Measurements from ENCODE around the gene PAAF1.
"Not testable (repeated sequence)": the region's sequence is repeated elsewhere in the genome, so short reads cannot be mapped to it uniquely, and the experiment has no call there.

PAAF1 gene

DNA sequence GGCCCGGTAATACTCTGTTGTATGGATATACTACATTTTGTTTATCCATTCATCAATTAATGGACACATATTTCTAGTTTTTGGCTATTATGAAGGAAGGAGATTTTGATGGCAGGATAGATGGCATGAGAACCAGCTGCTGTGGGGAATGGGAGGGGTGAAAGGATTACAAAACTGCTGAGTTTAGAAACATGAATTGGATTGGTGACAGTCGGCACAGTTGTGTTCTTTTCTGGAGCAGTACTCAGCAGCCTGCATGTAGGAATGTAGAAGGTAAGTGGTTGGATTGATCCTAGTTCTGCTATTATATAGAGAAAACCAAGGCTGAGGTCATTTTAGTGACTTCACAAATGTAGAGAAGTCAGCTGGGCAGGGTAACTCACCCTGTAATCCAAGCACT, 7.1 kb downstream of the PAAF1 start:
- no peak for DNase-seq

DNA sequence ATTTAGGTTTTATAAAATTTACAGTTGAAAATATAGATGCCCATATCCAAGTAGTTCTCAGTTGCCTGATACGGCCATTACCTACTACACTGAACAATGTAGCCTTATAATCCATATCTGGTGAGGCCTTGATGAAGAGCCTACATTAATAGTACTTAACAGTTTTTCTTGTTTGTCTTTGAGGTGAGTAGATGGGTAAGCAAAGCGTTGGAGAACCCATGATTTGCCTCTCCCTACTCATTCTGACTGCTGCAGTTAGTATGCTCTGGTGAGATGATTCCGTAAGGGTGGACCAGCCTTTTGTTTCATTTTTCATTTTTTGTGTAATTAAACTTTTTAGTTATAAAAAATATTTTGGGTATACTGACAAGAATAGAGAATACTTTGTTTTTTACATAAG, 11.4 kb downstream of the PAAF1 start:
- DNase-seq, result no peak

DNA sequence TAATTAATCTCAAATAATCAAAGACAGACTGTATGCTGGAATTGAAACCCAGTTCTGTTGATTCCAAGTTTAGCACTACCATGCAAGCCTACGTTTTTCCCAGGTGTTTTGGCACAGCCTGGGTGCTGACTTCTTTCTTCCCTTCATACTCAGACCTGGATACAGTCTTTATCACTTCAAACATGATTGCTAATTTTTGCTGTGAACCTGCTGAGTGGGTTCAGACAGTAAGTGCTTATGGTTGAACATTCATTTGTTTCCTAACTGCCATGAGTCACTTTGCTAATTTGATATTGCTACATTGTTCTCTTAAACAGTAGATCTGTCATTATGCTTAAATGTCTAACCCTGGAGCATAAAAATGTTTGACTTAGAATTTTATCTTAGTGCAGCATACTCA, 12.2 kb downstream of the PAAF1 start:
- no peak for DNase-seq

DNA sequence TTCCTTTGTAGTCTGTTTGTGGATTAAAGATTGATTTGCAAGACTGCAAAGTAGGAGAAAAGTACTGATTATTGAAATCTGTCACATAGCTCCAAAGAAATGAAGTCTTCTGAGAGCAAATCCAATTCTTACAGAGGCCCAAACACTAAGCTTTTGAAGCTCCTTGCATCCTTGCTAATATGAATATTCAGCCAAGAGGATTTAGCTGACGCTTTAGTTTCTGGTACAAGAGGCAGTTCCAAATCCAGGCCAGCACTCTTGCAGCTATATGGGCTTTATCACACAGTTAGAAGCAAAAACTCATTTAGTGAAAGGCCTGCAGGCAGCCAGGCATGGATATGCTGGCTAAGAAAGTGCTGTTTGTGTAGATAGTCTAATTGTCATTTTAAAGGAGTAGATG, 12.7 kb downstream of the PAAF1 start:
- no peak for DNase-seq

DNA sequence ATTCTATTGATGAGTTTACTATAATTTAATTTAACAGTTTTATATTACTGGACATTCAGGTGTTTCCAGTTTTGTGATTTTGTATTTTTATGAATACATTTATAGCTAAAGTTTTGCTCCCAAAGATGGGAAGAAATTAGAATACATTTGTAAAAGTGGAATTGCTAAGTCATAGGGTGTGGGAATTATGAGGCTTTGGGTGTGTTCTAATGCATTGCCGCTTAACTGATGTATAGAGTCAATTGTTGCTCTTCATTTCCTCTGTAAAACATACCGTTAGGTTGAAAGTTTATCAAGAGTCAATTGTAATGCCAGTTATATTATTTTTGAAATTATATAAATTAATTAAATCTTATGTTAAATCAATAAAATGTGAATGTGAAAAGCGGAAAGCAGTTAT, 16.2 kb downstream of the PAAF1 start:
- no peak for DNase-seq

DNA sequence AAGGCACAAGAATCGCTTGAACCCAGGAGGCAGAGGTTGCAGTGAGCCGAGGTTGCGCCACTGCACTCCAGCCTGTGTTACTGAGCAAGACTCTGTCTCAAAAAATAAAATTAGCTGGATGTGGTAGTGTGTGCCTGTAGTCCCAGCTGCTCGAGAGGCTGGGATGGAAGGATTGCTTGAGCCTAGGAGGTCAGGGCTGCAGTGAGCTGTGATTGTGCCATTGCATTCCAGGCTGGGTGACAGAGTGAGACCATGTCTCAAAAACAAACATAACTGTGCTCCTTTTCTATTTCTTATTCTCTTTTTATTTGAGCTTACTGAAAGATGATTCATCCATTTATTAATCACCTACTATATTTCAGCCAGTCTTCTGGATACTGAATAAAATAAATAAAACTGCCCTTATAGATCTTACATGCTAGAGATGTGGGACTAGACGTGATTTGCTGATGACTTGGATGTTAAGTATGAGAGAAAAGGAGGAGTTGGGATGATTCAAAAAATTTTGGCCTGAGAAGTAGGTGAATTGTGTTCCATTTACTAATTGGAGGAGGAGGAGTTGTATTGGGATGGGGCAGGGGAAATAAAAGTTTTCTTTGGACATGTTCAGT, 18.0 kb downstream of the PAAF1 start:
- no peak for DNase-seq

DNA sequence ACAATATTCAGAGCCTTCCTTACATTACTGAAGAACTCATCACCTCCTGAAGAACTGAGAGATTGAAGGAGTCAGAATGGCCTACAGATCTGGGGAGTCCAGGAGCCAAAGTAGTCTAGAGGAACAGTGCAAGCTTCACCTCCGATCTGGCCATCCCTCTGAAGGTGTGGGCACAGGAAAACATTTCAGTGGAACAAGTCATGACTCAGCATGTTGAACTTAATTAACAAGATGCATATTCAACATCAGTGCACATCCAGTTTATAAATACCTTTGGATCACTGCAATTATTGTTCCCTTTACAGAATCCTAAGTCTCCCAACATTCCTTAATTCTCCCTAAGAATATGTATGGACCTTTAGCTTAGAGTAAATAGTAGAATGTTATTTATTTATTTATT, 25.5 kb downstream of the PAAF1 start:
- DNase-seq, result no peak

DNA sequence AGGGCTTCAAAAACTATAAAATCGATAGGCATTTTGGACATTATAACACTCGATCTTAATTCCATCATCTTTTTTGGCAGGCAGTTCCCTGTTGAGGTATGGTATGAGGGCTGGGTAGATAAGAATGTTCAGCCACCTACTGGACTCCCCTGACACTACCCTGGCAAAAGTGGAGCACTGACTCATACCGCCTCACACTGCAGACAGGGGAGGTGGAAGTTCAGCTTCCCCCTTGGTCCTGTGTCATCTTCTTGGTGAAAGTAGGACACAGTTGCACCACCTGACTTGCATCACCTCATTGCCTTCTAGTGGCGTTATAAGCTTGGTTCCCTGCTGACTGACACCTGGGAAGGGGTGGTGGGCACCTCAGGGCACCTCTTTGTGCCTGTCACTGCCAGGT, 30.4 kb downstream of the PAAF1 start:
- no peak for DNase-seq

DNA sequence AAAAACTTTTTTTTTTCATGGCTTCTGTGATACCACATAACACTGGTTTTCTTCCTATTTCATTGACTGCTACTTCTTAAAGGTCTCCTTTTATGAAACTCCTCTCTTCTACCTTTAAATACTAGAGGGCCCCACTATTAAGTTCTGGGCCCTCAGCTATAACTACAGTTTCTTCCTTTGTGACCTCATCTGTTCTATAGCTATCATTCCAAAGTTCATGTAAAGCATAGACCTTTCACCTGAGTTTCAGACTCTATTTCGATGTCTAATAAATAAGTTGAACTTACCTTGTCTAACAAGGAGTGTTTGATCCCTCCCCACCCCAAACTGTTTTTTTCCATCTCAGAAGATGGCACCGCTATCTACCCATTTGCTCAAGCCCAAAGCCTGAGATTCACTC, 35.2 kb downstream of the PAAF1 start:
- DNase-seq, result no peak

DNA sequence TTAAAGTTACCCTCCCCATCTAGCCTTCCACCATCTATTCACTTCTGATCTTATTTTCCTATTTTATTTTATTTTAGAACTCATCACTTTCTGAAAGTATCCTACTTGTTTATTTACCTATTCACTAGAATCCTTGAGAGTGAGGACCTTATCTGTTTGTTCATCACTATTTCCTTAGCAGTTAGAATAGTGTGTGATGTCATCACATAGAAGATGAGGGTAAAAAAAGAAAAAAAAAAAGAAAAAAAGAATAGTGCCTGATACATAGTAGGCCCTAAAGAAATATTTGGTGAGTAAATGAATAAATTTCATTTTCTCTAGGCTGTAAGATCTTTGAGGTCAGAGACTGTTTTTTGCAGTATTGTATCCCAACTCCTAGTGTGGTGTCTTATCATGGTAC, 36.7 kb downstream of the PAAF1 start:
- DNase-seq, result no peak

DNA sequence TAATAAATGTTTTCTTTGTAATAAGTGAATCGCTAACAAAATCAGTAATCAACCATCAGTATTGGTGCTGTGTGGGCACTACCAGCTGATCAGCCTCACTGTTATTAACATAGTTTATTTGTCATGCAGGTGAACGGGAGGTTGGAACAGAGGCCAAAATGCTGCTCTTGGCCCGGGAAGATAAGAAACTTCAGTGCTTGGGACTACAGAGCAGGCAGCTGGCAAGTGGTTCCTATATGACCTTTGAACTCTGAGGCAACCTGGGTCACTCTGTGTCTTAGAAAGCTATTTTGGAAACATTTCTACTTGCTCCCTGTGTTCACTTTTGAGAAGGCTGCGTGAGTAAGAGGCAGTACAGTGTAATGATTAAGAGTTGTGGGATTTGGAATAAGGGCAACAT, 37.5 kb downstream of the PAAF1 start:
- no peak for DNase-seq

DNA sequence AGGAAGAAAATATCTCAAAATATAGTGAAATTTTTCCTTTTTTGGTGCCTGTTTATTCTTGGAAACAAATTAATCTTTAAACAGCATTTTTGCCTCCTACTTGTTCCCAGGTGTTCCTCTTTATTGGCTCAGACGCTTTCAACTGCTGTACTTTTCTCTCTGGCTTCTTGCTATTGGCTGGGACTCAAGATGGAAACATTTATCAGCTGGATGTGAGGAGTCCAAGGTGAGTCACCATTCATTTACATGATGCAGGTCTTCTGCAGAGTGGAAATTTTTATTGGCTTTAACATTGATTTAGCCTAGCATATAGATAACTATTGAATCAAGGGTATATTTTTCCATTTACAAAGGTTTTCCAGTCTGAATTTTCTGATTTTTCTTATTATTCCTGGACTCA, 39.6 kb downstream of the PAAF1 start:
- no peak for DNase-seq

DNA sequence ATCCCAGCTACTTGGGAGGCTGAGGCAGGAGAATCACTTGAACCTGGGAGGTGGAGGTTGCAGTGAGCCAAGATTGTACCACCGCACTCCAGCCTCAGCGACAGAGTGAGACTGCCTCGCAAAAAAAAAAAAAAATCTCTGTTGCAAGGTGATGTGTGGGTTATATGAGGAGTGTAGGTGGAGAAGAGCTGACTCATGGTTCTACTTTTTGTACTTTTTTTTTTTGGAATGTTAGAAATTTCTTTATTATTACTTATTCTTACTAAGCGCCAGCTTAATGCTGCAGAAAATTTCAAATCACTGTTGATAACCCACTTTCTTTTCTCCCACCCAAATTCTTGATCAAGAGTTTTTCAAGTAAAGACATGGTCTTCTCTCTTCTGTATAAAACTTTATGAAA, 44.4 kb downstream of the PAAF1 start:
- no peak for DNase-seq

DNA sequence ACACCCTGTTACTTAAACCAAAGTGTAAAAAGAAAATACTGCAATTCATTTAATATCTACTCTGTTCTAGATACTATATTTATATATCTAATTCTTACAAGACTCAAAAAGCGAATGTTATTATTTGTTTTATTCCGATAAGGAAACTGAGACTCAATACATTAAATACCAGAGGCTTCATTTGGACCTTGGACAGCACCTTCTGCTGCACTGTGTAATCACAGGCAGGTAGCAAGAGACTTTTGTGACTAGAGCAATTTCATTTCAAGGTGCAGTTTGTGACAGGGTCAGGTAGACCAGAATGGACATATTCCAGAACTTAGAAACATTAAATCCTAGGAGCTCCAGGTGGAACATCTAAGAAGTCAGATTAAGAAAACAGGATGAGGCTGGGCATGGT, 52.6 kb downstream of the PAAF1 start:
- DNase-seq, result no peak

DNA sequence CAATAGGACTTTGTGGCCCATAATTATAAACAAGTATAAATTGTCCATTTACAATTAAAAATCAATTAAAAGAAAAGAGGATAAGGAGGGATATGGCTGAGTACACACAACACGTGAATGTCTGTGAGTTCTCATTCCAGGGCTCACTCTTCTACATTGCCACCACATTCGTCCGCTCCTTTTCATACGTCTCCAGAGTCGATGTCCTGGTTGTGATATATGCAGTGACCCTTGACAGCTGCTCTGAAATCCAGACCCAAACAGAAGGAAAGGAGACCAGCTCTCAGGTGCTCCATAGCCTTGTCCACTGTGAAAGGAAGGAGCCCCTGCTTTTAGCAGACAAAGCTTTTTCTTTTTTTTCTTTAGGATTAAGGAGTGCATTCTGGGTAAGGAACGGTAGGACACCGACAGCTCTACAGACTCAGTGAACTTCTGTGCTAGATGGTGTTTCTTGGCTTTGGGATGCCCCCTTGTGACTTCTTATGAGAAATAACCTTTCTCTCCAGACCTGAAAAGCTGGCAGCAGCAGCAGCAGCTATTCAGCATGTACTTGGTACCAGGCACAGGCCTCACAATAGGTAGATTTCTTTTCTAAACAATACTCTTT, 54.3 kb downstream of the PAAF1 start:
- DNase-seq, result no peak

DNA sequence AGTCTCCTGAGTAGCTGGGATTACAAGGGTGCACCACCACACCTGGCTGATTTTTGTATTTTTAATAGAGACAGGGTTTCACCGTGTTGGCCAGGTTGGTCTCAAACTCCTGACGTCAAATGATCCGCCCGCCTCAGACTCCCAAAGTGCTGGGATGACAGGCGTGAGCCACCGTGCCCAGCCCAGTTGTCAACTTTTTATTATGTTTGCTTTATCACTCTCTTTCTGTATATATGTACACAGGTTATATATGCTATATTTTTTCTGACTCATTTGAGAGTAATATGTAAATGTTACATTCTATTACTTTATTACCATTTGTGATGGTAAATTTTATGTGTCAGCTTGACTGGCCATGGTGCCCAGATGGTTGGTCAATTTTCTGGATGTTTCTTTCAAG, 55.2 kb downstream of the PAAF1 start:
- DNase-seq, result no peak

DNA sequence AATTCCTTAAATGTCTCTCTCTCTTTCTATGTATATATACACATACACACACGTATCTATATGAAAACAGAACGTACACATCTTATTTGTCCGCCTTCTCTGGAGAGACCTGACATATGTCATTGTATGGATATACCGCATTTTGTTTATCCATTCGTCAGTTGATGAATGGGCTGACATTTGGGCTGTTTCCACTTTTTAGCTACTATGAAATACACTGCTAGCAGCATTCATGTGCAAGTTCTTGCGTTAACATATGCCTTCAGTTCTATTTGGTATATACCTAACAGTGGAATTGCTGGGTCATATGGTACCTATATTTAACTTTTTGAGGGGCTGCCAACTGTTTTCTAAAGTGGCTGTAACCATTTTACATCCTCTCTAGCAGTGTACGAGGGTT, 56.0 kb downstream of the PAAF1 start:
- no peak for DNase-seq

DNA sequence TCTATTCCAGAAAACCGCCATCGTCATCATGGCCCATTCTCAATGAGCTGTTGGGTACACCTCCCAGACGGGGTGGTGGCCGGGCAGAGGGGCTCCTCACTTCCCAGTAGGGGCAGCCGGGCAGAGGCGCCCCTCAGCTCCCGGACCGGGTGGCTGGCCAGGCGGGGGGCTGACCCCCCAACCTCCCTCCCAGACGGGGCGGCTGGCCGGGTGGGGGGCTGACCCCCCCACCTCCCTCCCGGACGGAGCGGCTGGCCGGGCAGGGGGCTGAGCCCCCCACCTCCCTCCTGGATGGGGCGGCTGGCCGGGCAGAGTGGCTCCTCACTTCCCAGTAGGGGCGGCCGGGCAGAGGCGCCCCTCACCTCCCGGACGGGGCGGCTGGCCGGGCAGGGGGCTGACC, 59.2 kb downstream of the PAAF1 start:
- DNase-seq, result not testable (repeated sequence)

DNA sequence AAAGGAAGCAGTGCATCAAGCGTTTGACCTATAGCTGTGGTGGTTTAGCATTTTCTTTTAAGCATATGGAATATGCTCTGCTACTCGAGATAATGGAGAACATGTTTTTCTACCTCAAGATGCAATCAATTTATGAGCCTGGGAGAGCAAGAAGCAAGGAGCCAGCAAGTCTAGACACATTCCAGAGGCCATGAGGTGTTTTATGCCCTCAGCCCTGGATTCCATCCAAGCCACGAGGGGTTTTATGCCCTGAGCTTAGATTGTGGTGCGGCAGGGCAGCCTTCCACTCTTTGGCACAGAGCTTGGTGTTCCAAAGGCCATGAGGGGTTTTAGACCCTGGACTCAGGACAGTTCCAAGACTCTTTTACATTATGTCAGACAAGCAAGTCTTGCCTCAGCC, 62.3 kb downstream of the PAAF1 start:
- DNase-seq, result no peak

DNA sequence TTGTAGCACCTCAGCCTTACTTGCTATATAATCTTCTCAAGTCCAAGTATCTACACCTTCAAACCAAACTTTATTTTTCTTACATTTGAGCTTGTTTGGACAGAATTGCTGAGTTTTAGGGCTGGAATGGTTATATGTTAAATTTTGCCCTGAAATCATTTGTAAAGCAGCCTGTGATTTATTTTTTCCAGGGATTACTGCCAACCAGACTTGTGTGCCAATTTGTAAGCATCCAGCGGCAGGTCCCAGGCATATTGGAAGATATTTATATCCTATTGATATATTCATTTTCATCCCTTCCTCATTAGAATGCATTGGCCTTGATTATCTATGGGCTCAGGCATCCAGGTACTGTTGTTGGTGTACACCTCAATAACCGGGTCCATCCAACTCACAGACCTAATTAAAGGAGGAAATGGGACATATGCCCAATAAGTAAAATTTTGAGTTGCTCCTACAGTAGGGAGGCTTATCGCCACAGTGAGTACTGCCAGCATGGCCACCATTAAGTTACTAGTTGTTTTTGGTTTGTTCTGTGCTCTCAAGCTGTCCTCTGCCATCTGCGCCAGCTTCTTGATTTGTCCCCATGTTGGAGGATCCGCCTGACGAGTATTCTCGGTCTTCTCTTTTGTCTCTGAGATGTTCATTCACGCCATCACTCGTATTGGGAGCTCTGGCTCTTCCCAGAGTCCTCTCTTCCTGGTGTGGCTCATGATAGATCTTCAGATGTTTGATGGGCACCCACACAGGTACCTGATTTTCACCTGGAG, 64.2 kb downstream of the PAAF1 start:
- no peak for DNase-seq

DNA sequence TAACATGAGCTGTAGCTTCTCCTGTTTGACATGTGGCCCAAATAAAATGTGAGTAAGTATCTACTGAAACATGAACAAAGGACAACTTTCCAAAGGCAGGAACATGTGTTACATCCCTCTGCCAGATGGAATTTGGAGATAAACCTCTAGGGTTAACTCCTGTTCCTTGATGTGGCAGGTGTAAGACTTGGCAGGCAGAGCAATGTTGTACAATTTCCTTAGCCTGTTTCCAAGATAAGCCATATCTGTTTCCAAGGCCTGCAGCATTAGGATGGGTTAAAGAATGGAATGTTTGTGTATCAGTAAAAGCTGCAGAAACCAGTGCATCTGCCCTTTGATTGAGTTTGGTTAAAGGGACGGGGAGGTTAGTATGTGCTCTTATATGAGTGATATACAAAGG, 65.2 kb downstream of the PAAF1 start:
- no peak for DNase-seq

DNA sequence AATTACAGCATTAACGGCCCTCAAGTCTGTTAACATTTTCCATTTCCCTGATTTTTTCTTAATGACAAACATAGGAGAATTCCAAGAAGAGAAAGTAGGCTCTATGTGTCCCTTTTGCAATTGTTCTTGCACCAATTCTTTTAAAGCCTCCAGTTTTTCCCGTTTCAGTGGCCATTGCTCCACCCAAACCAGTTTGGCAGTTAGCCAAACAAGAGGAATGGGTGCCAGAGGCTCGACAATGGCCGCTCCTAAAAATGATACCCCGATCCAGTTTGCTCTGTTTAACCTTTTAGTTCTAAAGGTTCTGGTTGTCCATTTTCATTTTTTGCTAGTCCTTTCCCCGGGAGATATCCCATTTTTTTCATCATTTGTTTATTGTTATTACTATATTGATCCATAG, 67.3 kb downstream of the PAAF1 start:
- no peak for DNase-seq

DNA sequence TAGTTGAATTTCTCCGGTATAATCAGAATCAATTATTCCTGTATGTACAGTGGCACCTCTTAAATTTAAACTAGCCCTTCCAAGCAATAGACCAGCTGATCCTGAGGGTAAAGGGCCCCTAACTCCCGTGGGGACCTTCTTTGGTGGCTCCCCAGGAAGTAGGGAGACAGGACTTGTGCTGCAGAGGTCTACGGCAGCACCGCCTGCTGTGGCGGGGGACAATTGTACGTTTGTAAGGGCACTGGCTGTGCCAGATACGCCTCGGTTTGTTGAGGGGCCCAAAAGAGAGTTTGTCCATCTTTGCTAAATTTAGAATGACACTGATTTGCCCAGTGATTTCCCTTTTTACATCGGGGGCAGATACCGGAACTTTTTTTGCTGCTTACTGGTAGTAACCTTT, 68.1 kb downstream of the PAAF1 start:
- no peak for DNase-seq

DNA sequence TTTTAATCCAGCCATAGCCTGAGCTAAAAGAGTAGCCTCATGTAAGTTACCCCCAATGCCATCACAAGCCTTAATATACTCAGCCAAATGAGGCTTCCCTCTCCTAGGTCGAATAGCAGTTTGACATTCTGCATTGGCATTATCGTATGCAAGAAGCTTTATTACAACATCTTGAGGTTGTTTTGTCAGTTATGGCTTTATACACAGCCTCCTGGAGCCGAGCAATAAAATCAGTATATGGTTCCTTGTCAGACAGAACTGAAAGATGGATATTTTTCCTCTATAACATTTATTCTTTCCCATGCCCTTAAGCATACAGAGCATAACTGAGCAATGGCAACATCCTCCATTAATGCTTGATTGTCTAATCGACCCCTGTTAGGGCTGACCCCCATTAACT, 68.6 kb downstream of the PAAF1 start:
- DNase-seq, result no peak

Data from T-helper 9 cell (primary cell).